NCI-H2196 (cell line): ENCODE results near the gene SLC16A8.

Source experiments
- DNase-seq: peaks from one replicate; lab custom pipeline; 2025; ENCODE audit not compliant: unreplicated experiment; lab: John Stamatoyannopoulos, UW

SLC16A8 gene

GRCh38 chr22:38074181-38075104, 9.5 kb downstream of the SLC16A8 start:
- DNase-seq, result no peak

- no peak for DNase-seq
Observed at GRCh38 chr22:38073150-38074130, 10.5 kb downstream of the SLC16A8 start.

- DNase-seq, result no peak
Observed at GRCh38 chr22:38072322-38073149, 11.4 kb downstream of the SLC16A8 start.

- DNase-seq, result no peak
Observed at GRCh38 chr22:38071421-38072321, 12.3 kb downstream of the SLC16A8 start.

- no peak for DNase-seq
Observed at GRCh38 chr22:38070250-38070921, 13.6 kb downstream of the SLC16A8 start.

- no peak for DNase-seq
Observed at GRCh38 chr22:38069372-38070249, 14.4 kb downstream of the SLC16A8 start.

- DNase-seq, result no peak
Observed at GRCh38 chr22:38068641-38069371, 15.2 kb downstream of the SLC16A8 start.

GRCh38 chr22:38067761-38068360, 16.1 kb downstream of the SLC16A8 start:
- DNase-seq, result no peak

GRCh38 chr22:38067028-38067415, 17.0 kb downstream of the SLC16A8 start:
- DNase-seq, result no peak

GRCh38 chr22:38066381-38067027, 17.5 kb downstream of the SLC16A8 start:
- no peak for DNase-seq

- DNase-seq, result no peak
Observed at GRCh38 chr22:38065539-38065938, 18.4 kb downstream of the SLC16A8 start.

- no peak for DNase-seq
Observed at GRCh38 chr22:38062791-38063190, 21.2 kb downstream of the SLC16A8 start.

GRCh38 chr22:38056969-38057891, 26.8 kb downstream of the SLC16A8 start, which contains the start of gene PICK1:
PICK1 (plus strand) TSS chr22:38057404; CDS start chr22:38057810, 406 bp downstream.
- DNase-seq, result peak; percentile 78

- DNase-seq, result peak; percentile 61
Observed at GRCh38 chr22:38051900-38052862, 31.8 kb downstream of the SLC16A8 start.
